Measurements from ENCODE around the gene TTL. TPM values are rescaled to one million over a fixed set of nuclear protein-coding genes. Genes with fewer than 3 reads are reported as not detected.
A peak's percentile ranks its signal among the peaks of the same experiment; 100 is the strongest.
"Not testable (repeated sequence)": the region's sequence is repeated elsewhere in the genome, so short reads cannot be mapped to it uniquely, and the experiment has no call there.

TTL gene
- total RNA-seq, 4 donors from 2014 or later, result 11.6 to 24.2 (median 21.4) TPM

DNA sequence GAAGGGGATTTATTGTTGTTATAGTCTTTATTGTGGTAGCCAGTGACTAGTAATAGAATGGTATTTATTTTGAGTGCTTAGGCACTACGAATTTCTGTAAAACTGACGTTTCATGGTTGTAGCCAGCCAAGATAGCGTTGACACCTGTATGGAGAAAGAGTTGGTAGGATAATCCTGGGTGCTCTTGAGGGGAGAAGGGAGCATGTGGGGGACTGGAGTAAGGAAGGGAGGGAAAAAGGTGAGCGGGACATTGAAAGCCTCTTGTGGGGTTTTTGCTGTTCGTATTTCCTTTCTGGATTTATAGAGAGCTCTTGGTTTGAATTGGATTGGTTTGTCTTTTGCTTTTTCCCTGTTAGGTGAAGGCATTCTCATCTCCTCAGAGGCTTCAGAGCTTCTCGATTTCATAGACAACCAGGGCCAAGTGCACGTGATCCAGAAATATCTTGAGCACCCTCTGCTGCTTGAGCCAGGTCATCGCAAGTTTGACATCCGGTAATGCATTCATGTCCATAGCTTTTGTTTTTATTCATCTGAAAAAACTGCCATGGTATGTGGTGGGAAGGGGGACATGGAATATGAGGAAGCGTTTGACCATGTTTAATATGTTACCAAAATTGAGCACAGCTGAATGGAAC, 19.0 kb downstream of the TTL start:
- H3K36me3 ChIP-seq, result peaks cover 0 to 19% (median 0%) of the 10 kb centered on the region in 3 donors
- H3K9me3 ChIP-seq; DNase-seq; intact Hi-C loops (cut with DNase I); H3K4me1 ChIP-seq; H3K4me3 ChIP-seq; H3K27me3 ChIP-seq; H3K27ac ChIP-seq: not testable (repeated sequence)
- TF ChIP-seq, protein P1, sequence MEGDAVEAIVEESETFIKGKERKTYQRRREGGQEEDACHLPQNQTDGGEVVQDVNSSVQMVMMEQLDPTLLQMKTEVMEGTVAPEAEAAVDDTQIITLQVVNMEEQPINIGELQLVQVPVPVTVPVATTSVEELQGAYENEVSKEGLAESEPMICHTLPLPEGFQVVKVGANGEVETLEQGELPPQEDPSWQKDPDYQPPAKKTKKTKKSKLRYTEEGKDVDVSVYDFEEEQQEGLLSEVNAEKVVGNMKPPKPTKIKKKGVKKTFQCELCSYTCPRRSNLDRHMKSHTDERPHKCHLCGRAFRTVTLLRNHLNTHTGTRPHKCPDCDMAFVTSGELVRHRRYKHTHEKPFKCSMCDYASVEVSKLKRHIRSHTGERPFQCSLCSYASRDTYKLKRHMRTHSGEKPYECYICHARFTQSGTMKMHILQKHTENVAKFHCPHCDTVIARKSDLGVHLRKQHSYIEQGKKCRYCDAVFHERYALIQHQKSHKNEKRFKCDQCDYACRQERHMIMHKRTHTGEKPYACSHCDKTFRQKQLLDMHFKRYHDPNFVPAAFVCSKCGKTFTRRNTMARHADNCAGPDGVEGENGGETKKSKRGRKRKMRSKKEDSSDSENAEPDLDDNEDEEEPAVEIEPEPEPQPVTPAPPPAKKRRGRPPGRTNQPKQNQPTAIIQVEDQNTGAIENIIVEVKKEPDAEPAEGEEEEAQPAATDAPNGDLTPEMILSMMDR (IDR thresholded peaks at IDR 0.05), result peak in 5 of 6 experiments; percentile 20 to 55 (median 26)
- 46 to 51% methylated on average over 6 to 9 of the region's 10 CpGs for WGBS, 2 donors

- intact Hi-C loops (cut with DNase I); H3K9me3 ChIP-seq; H3K4me1 ChIP-seq; H3K4me3 ChIP-seq; DNase-seq; H3K27ac ChIP-seq; H3K27me3 ChIP-seq: not testable (repeated sequence)
- peaks cover 0 to 23% (median 0%) of the 10 kb centered on the region in 3 donors for H3K36me3 ChIP-seq
- 80 to 87% methylated on average over 12 to 20 of the region's 32 CpGs for WGBS, 2 donors
Observed at GRCh38 chr2:112509239-112509998, 27.5 kb downstream of the TTL start.

DNA sequence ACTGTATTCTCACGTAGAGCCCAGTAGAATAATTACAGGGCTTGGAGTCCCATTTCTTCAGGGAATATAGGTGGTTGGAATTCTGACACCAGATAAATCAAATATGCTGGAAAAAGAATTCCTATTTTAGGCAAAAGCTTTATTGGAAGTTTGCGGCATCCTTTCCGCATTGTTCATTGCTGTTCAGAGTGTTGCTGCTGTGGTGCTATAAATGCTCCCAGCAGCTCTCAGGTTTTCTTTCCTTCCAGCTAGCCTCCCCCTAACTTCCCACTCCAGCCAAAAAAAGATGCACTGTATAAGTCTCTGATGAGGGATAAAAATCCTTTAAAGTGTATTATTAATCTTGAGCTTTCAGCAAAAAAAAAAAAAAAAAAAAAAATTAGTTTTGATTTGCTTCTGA, 34.8 kb downstream of the TTL start:
- intact Hi-C loops (cut with DNase I), result no loop called here
- 97 to 99% methylated on average over 3 of the region's 3 CpGs for WGBS, 2 donors

DNA sequence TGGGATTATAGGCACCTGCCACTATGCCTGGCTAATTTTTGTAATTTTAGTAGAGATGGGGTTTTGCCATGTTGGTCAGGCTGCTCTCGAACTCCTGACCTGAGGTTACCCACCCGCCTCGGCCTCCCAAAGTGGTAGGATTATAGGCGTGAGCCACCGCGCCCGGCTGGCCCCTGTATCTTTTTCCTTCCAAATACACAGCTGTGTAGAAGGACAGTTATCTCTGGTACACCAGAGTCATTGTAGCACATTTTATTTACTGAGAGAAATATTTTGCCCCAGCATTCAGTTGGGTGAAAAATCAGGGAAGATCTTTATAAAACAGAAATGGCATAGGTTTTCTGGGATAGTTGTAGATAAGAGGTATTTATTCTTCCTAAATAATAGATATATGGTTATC, 36.9 kb downstream of the TTL start:
- Histone ChIP-seq H3K36me3 (peaks cover 0 to 93% (median 14%) of the 10 kb centered on the region in 3 donors), H3K27me3 (no peaks in the 10 kb centered on the region)
- WGBS, 2 donors, result 91 to 97% methylated on average over 7 of the region's 7 CpGs

More for the DNA sequence above, 34.8 kb downstream of the TTL start:
- Histone ChIP-seq H3K27me3 (no peaks in the 10 kb centered on the region), H3K36me3 (peaks cover 0 to 90% (median 12%) of the 10 kb centered on the region in 3 donors), H3K27ac (no peak overlapping the region), H3K4me3 (no peak overlapping the region), H3K4me1 (no peaks in the 10 kb centered on the region), H3K9me3 (no peaks in the 10 kb centered on the region)
- no peak for DNase-seq
- no peak for TF ChIP-seq POLR2A (IDR thresholded peaks at IDR 0.05)
- TF ChIP-seq, protein P1 (IDR thresholded peaks at IDR 0.05), result no peak

GRCh38 chr2:112519506-112519905, 37.5 kb downstream of the TTL start:
- Histone ChIP-seq H3K9me3 (no peaks in the 10 kb centered on the region), H3K4me1 (no peaks in the 10 kb centered on the region), H3K36me3 (peaks cover 0 to 88% (median 14%) of the 10 kb centered on the region in 3 donors), H3K27me3 (no peaks in the 10 kb centered on the region), H3K27ac (no peak overlapping the region), H3K4me3 (no peak overlapping the region)
- intact Hi-C loops (cut with DNase I), result no loop called here
- TF ChIP-seq, protein P1 (IDR thresholded peaks at IDR 0.05), result no peak
- TF ChIP-seq POLR2A (IDR thresholded peaks at IDR 0.05), result no peak
- DNase-seq, result no peak
- WGBS, 2 donors, result 88 to 91% methylated on average over 7 to 9 of the region's 9 CpGs

More for the DNA sequence above, 36.9 kb downstream of the TTL start:
- H3K27ac ChIP-seq, result no peak overlapping the region
- no peaks in the 10 kb centered on the region for H3K9me3 ChIP-seq
- no peak for TF ChIP-seq POLR2A (IDR thresholded peaks at IDR 0.05)
- no peak for DNase-seq
- H3K4me3 ChIP-seq, result no peak overlapping the region
- intact Hi-C loops (cut with DNase I), result no loop called here
- H3K4me1 ChIP-seq, result no peaks in the 10 kb centered on the region

GRCh38 chr2:112520234-112520783, 38.4 kb downstream of the TTL start:
- H3K27ac ChIP-seq, result no peak overlapping the region
- DNase-seq, result no peak
- no peaks in the 10 kb centered on the region for H3K27me3 ChIP-seq
- intact Hi-C loops (cut with DNase I), result no loop called here
- TF ChIP-seq, protein P1 (IDR thresholded peaks at IDR 0.05), result no peak
- no peak for TF ChIP-seq POLR2A (IDR thresholded peaks at IDR 0.05)
- H3K9me3 ChIP-seq, result no peaks in the 10 kb centered on the region
- peaks cover 0 to 80% (median 14%) of the 10 kb centered on the region in 3 donors for H3K36me3 ChIP-seq
- H3K4me3 ChIP-seq, result no peak overlapping the region
- H3K4me1 ChIP-seq, result no peaks in the 10 kb centered on the region
- 87 to 90% methylated on average over 3 to 6 of the region's 7 CpGs for WGBS, 2 donors

All from esophagus squamous epithelium (tissue), 5 donors.